T-cell (primary cell): ENCODE results near the gene EFCAB9. TPM values are rescaled to one million over a fixed set of nuclear protein-coding genes. Genes with fewer than 3 reads are reported as not detected.

Experiments
- ATAC-seq, 4 experiments: fragments of 200-7000 bp in 3 of 4; fragments of 150-1000 bp in 1 of 4; cut with Tn5 transposase; replicated peaks in 1 of 4; 1 replicate in 3 of 4; 2 replicates in 1 of 4; pipeline ENCODE4 v1.10.0; 2021; ENCODE audit warnings: moderate library complexity in 3 of 4, mild to moderate bottlenecking in 2 of 4, moderate number of reproducible peaks in 1 of 4
- CTCF ChIA-PET, 2 donors: fragments of 300-600 bp; sonication (Branson Sonifier 250); formaldehyde crosslinking; loops; one replicate each; lab custom pipeline; 2022; ENCODE audit warnings: antibody characterized with exemption in 2 of 2; lab: Charles Lee
- POLR2A ChIA-PET, 2 donors: fragments of 300-600 bp; sonication (Branson Sonifier 250); formaldehyde crosslinking; loops; one replicate each; lab custom pipeline; 2022; ENCODE audit warnings: antibody characterized with exemption in 2 of 2; lab: Charles Lee
- DNase-seq, 35 experiments: peaks; one replicate each; pipeline versions ENCODE4 v3.0.0 to v3.0.0-alpha.2; 2013 to 2023
- H3K27ac ChIP-seq: one replicate; pipeline ENCODE4 v1.5.1; 2013; ENCODE audit warnings: low read length
- H3K27me3 ChIP-seq, 2 experiments: replicated peaks in 1 of 2; 1 replicate in 1 of 2; 2 replicates in 1 of 2; pipeline versions ENCODE4 v1.6.1 to v1.7.0; 2013; ENCODE audit warnings: low read length in 1 of 2, mixed read lengths in 1 of 2; ENCODE audit not compliant: control insufficient read depth in 2 of 2, insufficient read depth in 2 of 2; ENCODE audit errors: extremely low read depth in 1 of 2
- H3K36me3 ChIP-seq, 2 donors: 1 replicate in 1 of 2; 2 replicates in 1 of 2; pipeline versions ENCODE4 v1.6.1 to v1.7.0; 2013; ENCODE audit warnings: low read length in 1 of 2; ENCODE audit not compliant: control insufficient read depth in 2 of 2, insufficient read depth in 1 of 2; ENCODE audit errors: extremely low read depth in 1 of 2
- H3K4me1 ChIP-seq, 2 experiments: 1 replicate in 1 of 2; 2 replicates in 1 of 2; pipeline versions ENCODE4 v1.6.1 to v1.7.0; 2013; ENCODE audit warnings: low read length in 2 of 2, mixed read lengths in 1 of 2; ENCODE audit not compliant: insufficient read depth in 2 of 2, control insufficient read depth in 1 of 2; ENCODE audit errors: extremely low read depth in 1 of 2
- H3K4me3 ChIP-seq, 2 donors: 1 replicate in 1 of 2; 2 replicates in 1 of 2; pipeline versions ENCODE4 v1.5.1 to v1.7.0; 2013; ENCODE audit warnings: mild to moderate bottlenecking in 2 of 2, low read length in 1 of 2, moderate library complexity in 1 of 2; ENCODE audit not compliant: control insufficient read depth in 1 of 2; ENCODE audit errors: extremely low read depth in 1 of 2
- H3K9me3 ChIP-seq: 2 replicates; pipeline ENCODE4 v1.7.0; 2013
- H3K27ac Mint-ChIP-seq, 2 donors: one replicate each; pipeline ENCODE4 v1.8.0; 2020 to 2021; ENCODE audit warnings: mild to moderate bottlenecking in 2 of 2, mixed read lengths in 2 of 2
- H3K27me3 Mint-ChIP-seq, 2 donors: one replicate each; pipeline ENCODE4 v1.8.0; 2021 to 2022; ENCODE audit warnings: mixed read lengths in 2 of 2
- H3K36me3 Mint-ChIP-seq: one replicate; pipeline ENCODE4 v1.8.0; 2021; ENCODE audit warnings: mixed read lengths
- H3K4me1 Mint-ChIP-seq, 3 donors: one replicate each; pipeline ENCODE4 v1.8.0; 2020 to 2022; ENCODE audit warnings: mixed read lengths in 3 of 3, mild to moderate bottlenecking in 1 of 3
- H3K4me3 Mint-ChIP-seq, 3 donors: one replicate each; pipeline ENCODE4 v1.8.0; 2020 to 2022; ENCODE audit warnings: mild to moderate bottlenecking in 3 of 3, mixed read lengths in 3 of 3, moderate library complexity in 3 of 3
- H3K9me3 Mint-ChIP-seq, 3 donors: one replicate each; pipeline ENCODE4 v1.8.0; 2020 to 2022; ENCODE audit warnings: mixed read lengths in 3 of 3
- WGBS: methylation state at CpG from one replicate; pipeline ENCODE4 v1.1.5; 2013; ENCODE audit warnings: missing lambda C conversion rate; ENCODE audit not compliant: insufficient coverage; 5-methylcytosine and 5-hydroxymethylcytosine counted together
- total RNA-seq, 35 experiments: library from RNA in 6 of 35; stranded (reverse) in 6 of 35; fragments of 120-200 nt in 1 of 35; gene quantifications; one replicate each; pipeline versions ENCODE4 v1.2.1 to v1.2.4 and lab custom pipeline; 2013 to 2026

EFCAB9 gene
- total RNA-seq, 5 donors from 2014 or later (not counting 1 experiment from before 2014, with no cell fraction given): not detected

DNA sequence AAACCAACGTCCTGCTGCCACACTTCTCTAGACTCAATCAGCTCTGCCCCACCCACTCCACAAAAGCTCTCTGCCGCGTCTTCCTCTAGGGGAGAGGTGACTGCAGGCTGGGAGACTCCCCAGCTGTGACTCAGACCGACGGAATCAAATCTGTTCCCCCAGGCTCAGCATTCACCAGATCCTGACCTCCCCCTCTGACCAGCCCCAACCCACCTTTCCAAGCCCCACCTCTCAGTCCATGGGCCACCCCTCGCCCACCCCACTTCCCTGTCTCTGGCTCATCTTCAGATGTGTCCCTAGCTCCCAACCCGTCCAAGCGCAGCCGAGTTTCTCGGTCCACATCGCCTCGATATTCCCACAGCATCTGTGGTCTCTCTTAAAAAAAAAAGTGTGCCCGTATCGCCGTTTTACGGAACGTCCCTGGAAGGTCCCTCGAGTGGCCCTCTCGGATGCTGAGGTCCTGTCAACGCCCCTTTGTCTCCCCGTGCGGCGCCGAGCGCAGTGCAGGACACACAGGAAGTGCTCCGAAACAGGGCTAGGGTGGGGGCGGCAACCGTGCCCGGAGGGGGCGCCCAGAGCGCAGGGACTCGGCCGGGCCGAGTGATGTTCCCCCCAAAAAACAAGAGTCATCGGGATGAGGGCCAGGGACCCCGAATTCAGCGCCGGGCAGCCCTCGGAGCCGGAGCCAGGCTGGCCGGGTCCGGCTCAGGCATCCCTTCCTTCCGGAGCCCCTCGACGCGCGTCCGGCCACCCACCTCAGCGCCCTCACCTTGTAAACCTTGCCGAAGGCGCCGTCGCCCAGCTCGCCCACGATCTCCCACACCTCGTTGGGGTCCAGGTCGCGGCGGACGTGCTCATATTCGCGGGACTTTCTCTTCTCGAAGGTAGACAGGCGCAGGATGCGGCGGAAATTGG is 6.6 kb upstream of the EFCAB9 start:
- POLR2A ChIA-PET: interaction anchor here (0.5 to 3.5 kb wide), 11 partner anchors 9 to 585 kb away, joined by 3 to 68 read pairs (median 3); partner anchors contain the start of gene FBXW11 (in 1 of the 2)
- Histone ChIP-seq H3K36me3 (peaks cover 0 to 17% of the 10 kb centered on the region in 2 donors), H3K9me3 (no peaks in the 10 kb centered on the region), H3K27me3 (no peaks in the 10 kb centered on the region), H3K4me3 (peak overlapping the region; percentile 82 to 89), H3K27ac (peak overlapping the region; percentile 95), H3K4me1 (peaks cover 23 to 41% of the 10 kb centered on the region in 2 experiments)
- Mint-ChIP-seq H3K27ac (peak overlapping the region; percentile 94 to 100), H3K4me1 (peaks cover 34 to 36% (median 36%) of the 10 kb centered on the region in 3 donors), H3K9me3 (no peaks in the 10 kb centered on the region), H3K36me3 (peaks cover 19% of the 10 kb centered on the region), H3K27me3 (no peaks in the 10 kb centered on the region), H3K4me3 (peak overlapping the region; percentile 95 to 100 (median 96))
- DNase-seq: peak in 33 of 35 experiments; percentile 44 to 83 (median 61)
- CTCF ChIA-PET: interaction anchor here (0.5 to 6.6 kb wide), 21 partner anchors 9 to 747 kb away, joined by 3 to 119 read pairs (median 4); partner anchors contain the start of genes FBXW11 (in 1 of the 2) and UBTD2 (in 1 of the 2)
- WGBS: under 1% methylated on average over 63 of the region's 66 CpGs
- ATAC-seq: peak; percentile 36 to 40 (median 38)

GRCh38 chr5:172188033-172188892 is 5.7 kb upstream of the EFCAB9 start, which contains the start of gene STK10:
Gene STK10, minus strand, starts transcription at chr5:172188224. Its CDS starts 182 bp downstream, at chr5:172188042.
- Histone ChIP-seq H3K9me3 (no peaks in the 10 kb centered on the region), H3K4me3 (peak within 1 kb of the TSS; percentile 82 to 89), H3K36me3 (peaks cover 0 to 12% of the 10 kb centered on the region in 2 donors), H3K27me3 (no peaks in the 10 kb centered on the region), H3K4me1 (peaks cover 19 to 32% of the 10 kb centered on the region in 2 experiments), H3K27ac (peak within 1 kb of the TSS; percentile 95)
- Mint-ChIP-seq H3K36me3 (peaks cover 13% of the 10 kb centered on the region), H3K27ac (peak within 1 kb of the TSS; percentile 94 to 100), H3K4me1 (peaks cover 25 to 31% (median 28%) of the 10 kb centered on the region in 3 donors), H3K27me3 (no peaks in the 10 kb centered on the region), H3K9me3 (no peaks in the 10 kb centered on the region), H3K4me3 (peak within 1 kb of the TSS; percentile 95 to 100 (median 96))
- ChIA-PET POLR2A (interaction anchor here (0.6 to 3.5 kb wide), 4 partner anchors 13 to 1903 kb away, joined by 3 to 68 read pairs (median 3); partner anchors contain the start of gene FBXW11 (in 1 of the 2)), CTCF (interaction anchor here (0.5 to 6.6 kb wide), 39 partner anchors 9 to 276 kb away, joined by 3 to 119 read pairs (median 5); partner anchors contain the start of gene FBXW11 (in 1 of the 2))
- DNase-seq (peak; percentile 81 to 93 (median 86)), ATAC-seq (peak; percentile 78 to 84 (median 81))
- WGBS: under 1% methylated on average over 102 of the region's 102 CpGs

DNA sequence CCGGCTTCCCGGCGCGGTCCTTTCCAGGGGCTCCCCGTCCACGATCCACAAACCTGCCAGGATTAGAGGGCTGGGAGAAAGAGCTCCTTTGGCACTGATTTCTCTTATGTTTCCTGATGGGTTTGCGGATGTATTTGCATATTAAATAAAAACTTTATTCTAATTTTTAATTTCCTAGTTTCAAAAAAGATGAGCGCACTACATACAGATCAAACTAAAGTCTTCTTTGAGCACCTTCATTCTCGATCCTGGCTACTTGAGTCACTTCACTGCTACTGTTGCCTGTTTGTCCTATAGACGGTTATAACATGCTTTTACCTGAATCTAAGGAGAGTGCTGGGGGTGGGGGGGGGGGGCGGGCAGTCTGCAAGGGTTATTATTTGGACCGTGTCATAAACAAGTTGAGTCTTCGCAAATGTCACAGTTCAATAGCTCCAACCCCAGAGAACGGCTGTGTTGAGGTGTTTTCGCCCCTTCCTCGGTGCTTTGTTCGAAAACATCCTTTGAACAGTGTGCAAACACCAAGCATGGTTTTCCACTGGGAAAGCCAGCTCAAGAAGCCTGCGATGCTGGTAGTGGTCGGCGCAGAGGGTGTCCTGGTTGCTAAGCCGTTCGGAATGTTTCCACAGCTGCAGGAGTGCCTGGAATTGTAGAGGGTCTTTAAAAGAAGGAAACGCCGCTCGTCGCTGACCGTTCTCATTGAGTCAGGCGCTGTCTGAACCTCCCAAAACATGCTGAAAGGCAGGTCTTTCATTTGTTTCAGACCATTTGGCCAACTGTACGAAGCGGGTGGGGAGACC is 4.9 kb upstream of the EFCAB9 start:
- Histone ChIP-seq H3K4me3 (no peak overlapping the region), H3K9me3 (no peaks in the 10 kb centered on the region), H3K27me3 (no peaks in the 10 kb centered on the region), H3K36me3 (peaks cover 0 to 7% of the 10 kb centered on the region in 2 donors), H3K27ac (no peak overlapping the region), H3K4me1 (peaks cover 11 to 23% of the 10 kb centered on the region in 2 experiments)
- POLR2A ChIA-PET: interaction anchor here (0.6 to 3.5 kb wide), 3 partner anchors 14 to 1904 kb away, joined by 3 to 68 read pairs (median 3); no protein-coding TSS in a partner anchor
- H3K9me3 Mint-ChIP-seq: no peaks in the 10 kb centered on the region
- peaks cover 17 to 25% (median 19%) of the 10 kb centered on the region in 3 donors for H3K4me1 Mint-ChIP-seq
- ATAC-seq: no peak
- CTCF ChIA-PET: interaction anchor here (0.6 to 6.6 kb wide), 38 partner anchors 10 to 505 kb away, joined by 3 to 119 read pairs (median 4); partner anchors contain the start of gene FBXW11 (in 1 of the 2)
- peak overlapping the region; percentile 82 to 95 (median 84) for H3K4me3 Mint-ChIP-seq
- peaks cover 11% of the 10 kb centered on the region for H3K36me3 Mint-ChIP-seq
- 74% methylated on average over 19 of the region's 30 CpGs for WGBS
- DNase-seq: no peak
- H3K27me3 Mint-ChIP-seq: no peaks in the 10 kb centered on the region
- no peak overlapping the region for H3K27ac Mint-ChIP-seq

- Histone ChIP-seq H3K36me3 (peaks cover 0 to 5% of the 10 kb centered on the region in 2 donors), H3K4me1 (peaks cover 5 to 16% of the 10 kb centered on the region in 2 experiments), H3K27me3 (no peaks in the 10 kb centered on the region), H3K4me3 (no peak overlapping the region), H3K27ac (no peak overlapping the region), H3K9me3 (no peaks in the 10 kb centered on the region)
- CTCF ChIA-PET: interaction anchor here (0.6 to 6.6 kb wide), 12 partner anchors 11 to 504 kb away, joined by 3 to 119 read pairs (median 5); no protein-coding TSS in a partner anchor
- no peak overlapping the region for H3K4me3 Mint-ChIP-seq
- peaks cover 10 to 18% (median 12%) of the 10 kb centered on the region in 3 donors for H3K4me1 Mint-ChIP-seq
- H3K27me3 Mint-ChIP-seq: no peaks in the 10 kb centered on the region
- peaks cover 6% of the 10 kb centered on the region for H3K36me3 Mint-ChIP-seq
- DNase-seq (no peak), ATAC-seq (no peak)
- H3K27ac Mint-ChIP-seq: peak overlapping the region in 1 of 2 donors; percentile 52
- POLR2A ChIA-PET: interaction anchor here in 1 of 2 donors (1.0 kb wide), 1 partner anchor 11 kb away, joined by 9 read pairs; no protein-coding TSS in a partner anchor
- 100% methylated on average over 2 of the region's 3 CpGs for WGBS
- H3K9me3 Mint-ChIP-seq: no peaks in the 10 kb centered on the region
Observed at GRCh38 chr5:172189693-172190296, 4.2 kb upstream of the EFCAB9 start.
